ENCODE measurements around the gene MDP1. TPM values are rescaled to one million over a fixed set of nuclear protein-coding genes. Genes with fewer than 3 reads are reported as not detected.

MDP1 gene
- total RNA-seq, 1 donor from 2014 or later, result 25.5 TPM

- peaks cover 6% of the 10 kb centered on the region for H3K27me3 Mint-ChIP-seq (ENCODE audit: unreplicated experiment)
- peaks cover 8% of the 10 kb centered on the region for H3K4me1 Mint-ChIP-seq (ENCODE audit: low read depth, unreplicated experiment)
- peaks cover 7% of the 10 kb centered on the region for H3K9me3 Mint-ChIP-seq (ENCODE audit: unreplicated experiment)
- no peak overlapping the region for H3K4me3 Mint-ChIP-seq (ENCODE audit: unreplicated experiment)
- TF ChIP-seq CTCF (IDR thresholded peaks at IDR 0.05; ENCODE audit: partially characterized antibody, unreplicated experiment), result no peak
- no peaks in the 10 kb centered on the region for H3K36me3 Mint-ChIP-seq (ENCODE audit: unreplicated experiment)
- no peak for DNase-seq
- no peak overlapping the region for H3K27ac Mint-ChIP-seq (ENCODE audit: unreplicated experiment)
These were observed 34.3 kb downstream of the MDP1 start for GRCh38 chr14:24181371-24182077.

- Mint-ChIP-seq H3K4me3 (ENCODE audit: unreplicated experiment) (peak overlapping the region; percentile 30), H3K4me1 (ENCODE audit: low read depth, unreplicated experiment) (peaks cover 8% of the 10 kb centered on the region), H3K27ac (ENCODE audit: unreplicated experiment) (peak overlapping the region; percentile 78)
These were observed 35.7 kb downstream of the MDP1 start for GRCh38 chr14:24179961-24180796.

GRCh38 chr14:24179294-24179960 lies 36.4 kb downstream of the MDP1 start:
- Mint-ChIP-seq H3K4me3 (ENCODE audit: unreplicated experiment) (peak overlapping the region; percentile 30), H3K27me3 (ENCODE audit: unreplicated experiment) (peaks cover 5% of the 10 kb centered on the region), H3K36me3 (ENCODE audit: unreplicated experiment) (no peaks in the 10 kb centered on the region), H3K27ac (ENCODE audit: unreplicated experiment) (peak overlapping the region; percentile 78), H3K9me3 (ENCODE audit: unreplicated experiment) (peaks cover 7% of the 10 kb centered on the region), H3K4me1 (ENCODE audit: low read depth, unreplicated experiment) (peaks cover 8% of the 10 kb centered on the region)
- DNase-seq, result no peak
- no peak for TF ChIP-seq CTCF (IDR thresholded peaks at IDR 0.05; ENCODE audit: partially characterized antibody, unreplicated experiment)

More at GRCh38 chr14:24179961-24180796, 35.7 kb downstream of the MDP1 start:
- DNase-seq, result no peak
- peaks cover 6% of the 10 kb centered on the region for H3K27me3 Mint-ChIP-seq (ENCODE audit: unreplicated experiment)
- H3K36me3 Mint-ChIP-seq (ENCODE audit: unreplicated experiment), result no peaks in the 10 kb centered on the region
- H3K9me3 Mint-ChIP-seq (ENCODE audit: unreplicated experiment), result peaks cover 7% of the 10 kb centered on the region
- no peak for TF ChIP-seq CTCF (IDR thresholded peaks at IDR 0.05; ENCODE audit: partially characterized antibody, unreplicated experiment)

- Mint-ChIP-seq H3K9me3 (ENCODE audit: unreplicated experiment) (peaks cover 7% of the 10 kb centered on the region), H3K4me3 (ENCODE audit: unreplicated experiment) (no peak overlapping the region), H3K27ac (ENCODE audit: unreplicated experiment) (peak overlapping the region; percentile 43), H3K36me3 (ENCODE audit: unreplicated experiment) (no peaks in the 10 kb centered on the region), H3K4me1 (ENCODE audit: low read depth, unreplicated experiment) (peaks cover 8% of the 10 kb centered on the region), H3K27me3 (ENCODE audit: unreplicated experiment) (peaks cover 5% of the 10 kb centered on the region)
- DNase-seq, result no peak
- TF ChIP-seq CTCF (IDR thresholded peaks at IDR 0.05; ENCODE audit: partially characterized antibody, unreplicated experiment), result no peak
These were observed 37.3 kb downstream of the MDP1 start for GRCh38 chr14:24178399-24179178.
